ENCODE results near the gene PEX14.
"Not testable (repeated sequence)": the region's sequence is repeated elsewhere in the genome, so short reads cannot be mapped to it uniquely, and the experiment has no call there.

PEX14 gene, protein sequence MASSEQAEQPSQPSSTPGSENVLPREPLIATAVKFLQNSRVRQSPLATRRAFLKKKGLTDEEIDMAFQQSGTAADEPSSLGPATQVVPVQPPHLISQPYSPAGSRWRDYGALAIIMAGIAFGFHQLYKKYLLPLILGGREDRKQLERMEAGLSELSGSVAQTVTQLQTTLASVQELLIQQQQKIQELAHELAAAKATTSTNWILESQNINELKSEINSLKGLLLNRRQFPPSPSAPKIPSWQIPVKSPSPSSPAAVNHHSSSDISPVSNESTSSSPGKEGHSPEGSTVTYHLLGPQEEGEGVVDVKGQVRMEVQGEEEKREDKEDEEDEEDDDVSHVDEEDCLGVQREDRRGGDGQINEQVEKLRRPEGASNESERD

DNA sequence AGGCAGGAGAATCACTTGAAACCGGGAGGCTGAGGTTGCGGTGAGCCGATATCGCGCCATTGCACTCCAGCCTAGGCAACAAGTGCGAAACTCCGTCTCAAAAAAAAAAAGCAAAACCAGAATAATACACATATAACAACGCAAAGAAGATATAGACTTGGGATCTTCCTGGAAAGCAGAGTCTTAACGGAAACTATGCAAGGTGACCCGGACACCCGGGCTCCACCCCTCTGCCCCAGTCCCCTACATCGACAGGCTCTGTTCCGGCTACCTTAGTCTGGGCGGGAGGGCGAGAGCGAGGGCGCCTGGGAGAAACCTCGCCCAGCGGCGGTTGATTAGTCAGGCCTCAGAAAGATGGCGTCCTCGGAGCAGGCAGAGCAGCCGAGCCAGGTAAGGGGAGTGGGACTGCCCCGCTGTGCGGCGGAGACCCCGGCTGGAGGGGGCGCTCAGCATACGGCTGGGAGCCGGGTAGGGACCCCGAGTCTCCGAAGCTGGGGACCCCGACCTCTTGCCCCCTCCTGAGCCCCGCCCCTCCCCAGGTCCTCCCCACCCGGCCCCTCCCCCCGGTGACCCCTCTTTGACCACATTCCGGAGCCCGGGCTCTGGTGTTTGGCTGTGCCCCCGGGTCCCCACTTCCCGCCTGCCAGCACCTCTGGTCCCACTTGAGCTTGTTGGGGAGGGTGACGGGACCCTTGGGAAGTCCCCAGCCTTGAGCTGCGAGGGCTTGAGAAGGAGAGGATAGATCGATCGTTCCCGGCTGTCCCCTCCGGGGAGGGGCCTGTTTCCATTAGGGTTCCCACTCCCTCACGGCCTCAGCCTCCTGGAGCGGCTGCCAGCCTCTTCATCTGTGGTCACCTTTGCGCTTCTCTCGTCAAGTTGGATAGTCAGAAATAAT is at the start of gene PEX14:
Gene PEX14 (plus strand): TSS at position 338 of the 895 bp plus-strand sequence. CDS start 17 bp downstream, at position 355.
- DNase-seq: peak; percentile 81

DNA sequence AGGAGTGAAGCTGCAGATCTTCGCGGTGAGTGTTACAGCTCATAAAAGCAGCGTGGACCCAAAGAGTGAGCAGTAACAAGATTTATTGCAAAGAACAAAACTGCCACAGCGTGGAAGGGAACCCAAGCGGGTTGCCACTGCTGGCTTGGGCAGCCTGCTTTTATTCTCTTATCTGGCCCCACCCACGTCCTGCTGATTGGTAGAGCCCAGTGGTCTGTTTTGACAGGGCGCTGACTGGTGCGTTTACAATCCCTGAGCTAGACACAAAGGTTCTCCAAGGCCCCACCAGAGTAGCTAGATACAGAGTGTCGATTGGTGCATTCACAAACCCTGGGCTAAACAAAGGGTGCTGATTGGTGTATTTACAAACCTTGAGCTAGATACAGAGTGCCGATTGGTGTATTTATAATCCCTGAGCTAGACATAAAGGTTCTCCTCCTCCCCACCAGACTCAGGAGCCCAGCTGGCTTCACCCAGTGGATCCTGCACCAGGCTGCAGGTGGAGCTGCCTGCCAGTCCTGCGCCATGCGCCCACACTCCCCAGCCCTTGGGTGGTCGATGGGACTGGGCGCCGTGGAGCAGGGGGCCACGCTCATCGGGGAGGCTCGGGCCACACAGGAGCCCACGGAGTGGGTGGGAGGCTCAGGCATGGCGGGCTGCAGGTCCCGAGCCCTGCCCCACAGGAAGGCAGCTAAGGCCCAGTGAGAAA is 48.8 kb upstream of the PEX14 start:
- DNase-seq: not testable (repeated sequence)

DNA sequence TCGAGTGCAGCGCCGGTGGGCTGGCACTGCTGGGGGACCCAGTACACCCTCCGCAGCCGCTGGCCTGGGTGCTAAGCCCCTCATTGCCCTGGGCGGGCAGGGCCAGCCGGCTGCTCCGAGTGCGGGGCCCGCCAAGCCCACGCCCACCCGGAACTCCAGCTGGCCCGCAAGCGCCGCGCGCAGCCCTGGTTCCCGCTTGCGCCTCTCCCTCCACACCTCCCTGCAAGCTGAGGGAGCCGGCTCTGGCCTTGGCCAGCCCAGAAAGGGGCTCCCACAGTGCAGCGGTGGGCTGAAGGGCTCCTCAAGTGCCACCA is 48.3 kb upstream of the PEX14 start:
- DNase-seq: not testable (repeated sequence)

DNA sequence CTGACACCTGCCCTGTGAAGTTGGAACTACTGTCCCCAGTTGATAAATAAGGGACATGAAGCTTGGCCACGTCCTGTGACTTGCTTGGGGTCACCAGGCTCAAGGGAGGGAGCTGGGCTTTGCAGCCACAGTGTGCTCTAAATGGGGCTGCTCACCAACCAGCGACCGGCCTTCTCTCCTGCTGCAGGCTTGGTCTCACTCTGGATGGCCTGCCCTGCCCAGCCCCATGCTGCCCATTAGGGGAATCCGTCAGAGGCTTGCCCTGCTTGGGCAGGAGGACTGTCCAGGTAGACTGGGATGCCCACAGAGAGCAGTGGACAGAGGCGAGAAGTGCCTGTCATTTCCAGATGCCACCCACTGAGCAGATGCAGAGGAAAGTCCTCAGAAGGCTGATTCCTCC is 45.8 kb upstream of the PEX14 start:
- DNase-seq: no peak

DNA sequence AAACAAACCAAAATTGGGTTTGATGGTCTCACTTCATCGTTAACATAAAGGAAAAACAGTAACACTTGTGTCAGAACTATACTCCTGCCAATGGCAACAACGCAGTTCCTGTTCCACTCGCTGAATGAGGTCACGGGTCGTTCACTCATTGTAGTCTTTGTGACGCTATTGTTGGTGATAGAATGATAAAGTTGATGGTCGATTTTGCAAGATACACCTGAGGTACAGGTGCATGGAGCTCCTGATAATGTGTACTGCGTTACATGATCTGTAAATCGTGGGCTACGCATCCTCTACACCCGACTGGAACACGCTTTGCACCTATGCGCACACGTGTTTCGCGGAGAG is 44.9 kb upstream of the PEX14 start:
- no peak for DNase-seq

DNA sequence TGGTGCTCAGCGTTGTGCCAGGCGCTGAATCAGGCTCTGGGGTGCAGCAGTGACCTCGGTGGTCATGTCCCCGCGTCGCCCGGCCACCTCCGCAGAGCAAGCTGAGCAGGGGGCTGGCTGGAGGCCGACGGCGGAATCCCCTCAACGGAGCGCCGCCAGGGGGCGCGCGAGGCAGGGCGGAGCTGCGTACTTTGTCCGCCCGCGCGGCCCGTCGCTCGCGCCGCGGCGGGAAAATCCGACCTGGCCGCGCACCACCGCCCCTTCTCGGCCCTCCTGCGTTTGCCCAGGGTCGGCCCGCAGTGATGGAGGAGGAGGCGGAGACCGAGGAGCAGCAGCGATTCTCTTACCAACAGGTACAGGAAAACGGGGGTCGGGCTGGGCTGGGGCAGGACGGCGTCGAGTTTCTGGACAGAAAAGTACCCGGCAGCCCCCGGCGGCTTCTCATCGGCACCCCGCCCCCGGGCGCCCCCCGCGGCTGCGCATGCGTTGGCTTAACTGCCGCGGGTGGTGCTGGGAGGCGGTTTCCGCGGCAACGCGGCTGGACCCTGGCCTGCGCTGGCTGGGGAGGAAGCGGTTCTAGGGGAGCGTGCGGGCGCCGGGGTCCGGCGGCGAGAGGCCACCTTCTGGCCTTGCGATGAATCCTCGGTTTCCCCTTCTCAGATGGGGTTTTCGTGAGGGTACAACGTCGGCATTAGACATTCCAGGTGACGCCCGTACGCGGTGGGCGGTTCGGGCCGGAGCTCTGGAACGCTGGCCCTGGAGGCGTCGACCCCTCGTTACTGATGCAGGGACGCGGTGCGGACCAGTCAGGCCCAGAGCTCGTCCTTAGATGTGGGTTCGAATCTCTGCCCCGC is 44.3 kb upstream of the PEX14 start, which contains the start of gene CENPS:
Gene CENPS (plus strand): TSS at position 218 of the 854 bp plus-strand sequence. CDS start 85 bp downstream, at position 303.
- DNase-seq: peak; percentile 74

DNA sequence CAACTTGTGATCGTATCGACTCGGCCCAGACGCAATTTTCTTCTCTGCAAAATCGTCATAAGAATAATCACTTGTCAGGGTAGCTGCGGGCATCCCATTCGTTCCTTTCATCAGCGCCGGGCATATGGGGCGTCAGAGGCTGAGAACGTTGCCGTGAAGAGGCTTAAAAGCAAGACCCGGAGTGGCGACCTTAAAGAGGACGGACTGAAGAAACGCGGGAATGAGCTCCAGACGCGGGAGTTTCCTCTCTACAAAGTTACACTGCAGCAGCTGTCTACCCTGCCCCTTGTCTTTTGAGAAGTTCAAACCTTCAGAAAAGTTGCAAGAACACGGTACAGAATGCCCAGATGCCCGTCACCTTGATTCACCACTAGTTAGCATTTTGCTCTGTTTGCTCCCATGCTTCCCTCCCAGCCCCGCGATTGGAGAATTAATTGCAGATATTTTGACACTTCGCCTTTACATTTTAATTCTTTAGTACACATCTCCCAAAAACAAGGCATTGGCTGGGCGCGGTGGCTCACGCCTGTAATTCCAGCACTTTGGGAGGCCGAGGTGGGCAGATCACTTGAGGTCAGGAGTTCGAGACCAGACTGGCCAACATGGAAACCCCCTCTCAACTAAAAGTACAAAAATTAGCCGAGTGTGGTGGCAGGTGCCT is 43.5 kb upstream of the PEX14 start:
- DNase-seq: no peak

DNA sequence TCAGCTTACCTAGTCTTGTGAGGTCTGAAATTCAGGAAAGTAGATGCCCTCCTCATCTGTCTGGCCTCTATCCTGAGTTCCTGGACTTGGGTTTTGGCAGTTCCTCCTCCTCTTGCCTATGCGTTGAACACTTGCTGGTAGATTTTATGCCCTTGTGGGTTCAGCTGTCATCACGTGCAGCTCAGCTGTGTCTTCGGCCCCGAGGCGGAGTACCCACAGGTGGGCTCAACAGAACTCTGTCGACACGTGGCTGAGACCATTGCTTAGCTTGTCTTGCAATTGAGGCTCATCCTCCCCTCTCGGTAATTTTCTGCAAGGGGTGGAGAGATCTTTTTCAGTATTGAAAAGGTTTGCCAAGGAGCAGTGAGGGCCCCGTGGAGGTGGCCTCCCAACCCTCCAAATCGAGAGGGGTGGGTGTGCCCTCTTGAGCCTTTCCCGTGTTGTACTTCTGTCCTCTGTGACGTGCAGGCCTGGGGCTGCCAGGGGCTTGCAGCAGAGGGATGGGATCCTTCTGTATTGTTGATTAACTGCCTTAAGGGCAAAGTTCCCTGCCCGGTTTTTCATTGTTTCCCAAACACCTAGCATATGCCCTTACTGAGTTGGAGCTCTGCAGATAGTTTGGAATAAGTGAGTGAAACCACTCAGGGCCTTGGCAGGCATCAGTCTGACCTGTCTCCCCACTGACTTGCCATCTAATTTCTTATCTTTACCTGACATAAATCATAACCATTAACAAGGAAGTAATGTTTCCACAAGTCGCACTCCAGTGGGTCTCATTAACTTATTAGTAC is 41.6 kb upstream of the PEX14 start:
- DNase-seq: no peak

DNA sequence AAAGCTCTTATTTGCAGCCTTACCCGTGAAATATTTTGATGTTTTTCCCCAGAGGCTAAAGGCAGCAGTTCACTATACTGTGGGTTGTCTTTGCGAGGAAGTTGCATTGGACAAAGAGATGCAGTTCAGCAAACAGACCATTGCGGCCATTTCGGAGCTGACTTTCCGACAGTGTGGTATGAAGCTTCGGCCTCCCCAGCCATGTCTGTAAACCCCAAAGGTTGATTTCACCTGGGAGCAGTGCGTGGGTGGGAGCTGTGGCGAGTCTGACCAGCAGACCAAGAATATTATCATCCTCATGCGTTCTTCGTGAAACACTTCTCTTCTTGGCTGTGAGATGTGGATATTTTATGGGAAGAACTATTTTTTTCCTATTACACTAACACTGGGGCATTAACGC is 41.0 kb upstream of the PEX14 start:
- no peak for DNase-seq

DNA sequence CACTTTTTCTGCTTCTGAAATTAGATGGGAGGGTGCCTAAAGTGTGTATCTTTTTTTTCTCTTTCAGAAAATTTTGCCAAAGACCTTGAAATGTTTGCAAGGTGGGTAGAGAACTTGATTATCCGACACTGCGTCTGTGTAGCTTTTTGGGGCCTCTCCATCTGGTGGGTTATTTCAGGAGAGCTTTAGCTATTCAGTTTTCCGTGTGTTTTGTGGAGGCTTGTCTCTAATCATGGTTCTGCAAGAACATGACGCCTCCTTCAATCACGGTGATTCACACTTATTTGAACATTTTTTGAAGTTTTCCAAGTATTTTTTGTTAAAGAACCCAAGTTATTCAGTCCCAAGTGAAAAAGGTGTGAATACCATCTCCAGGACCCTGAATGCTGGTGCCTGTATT is 40.2 kb upstream of the PEX14 start:
- DNase-seq: no peak

DNA sequence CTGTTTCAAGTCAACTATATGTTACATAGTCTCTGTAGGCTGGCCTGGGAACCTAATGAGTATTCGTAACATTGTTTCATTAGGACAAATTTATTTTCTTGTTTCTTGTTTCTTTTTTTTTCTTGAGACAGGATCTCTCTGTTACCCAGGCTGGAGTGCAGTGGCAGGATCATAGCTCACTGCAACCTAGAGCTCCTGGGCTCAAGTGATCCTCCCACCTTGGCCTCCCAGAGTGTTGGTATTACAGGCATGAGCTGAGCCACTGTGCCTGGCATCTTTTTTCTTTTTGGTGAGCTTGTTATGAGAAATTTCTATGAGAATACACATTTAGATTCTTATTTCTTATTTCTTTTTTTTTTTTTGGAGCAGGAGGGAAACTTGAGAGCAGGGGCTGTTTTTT is 37.7 kb upstream of the PEX14 start:
- no peak for DNase-seq

DNA sequence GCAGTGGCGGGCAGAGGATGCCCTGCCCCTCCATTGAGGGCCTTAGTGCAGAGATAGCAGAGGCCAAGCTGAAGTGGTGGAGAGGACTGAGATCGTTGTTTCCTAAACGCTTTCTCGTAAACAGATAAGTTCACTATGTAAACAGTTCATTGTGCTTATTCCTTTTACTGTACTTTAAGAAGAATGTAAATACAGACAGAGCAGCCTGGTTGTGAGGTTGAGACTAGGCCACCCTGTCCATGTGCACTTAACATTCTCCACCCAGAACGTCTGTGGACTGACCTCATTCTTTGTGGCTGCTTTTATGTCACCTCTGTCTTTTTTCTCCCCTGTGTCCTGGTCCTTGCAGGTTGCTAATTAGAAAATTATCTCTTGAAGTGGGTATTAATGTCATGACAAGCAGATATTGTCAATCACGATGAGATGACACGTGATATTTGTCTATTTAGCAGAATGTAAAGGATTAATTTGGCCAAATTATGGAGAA is 36.0 kb upstream of the PEX14 start:
- DNase-seq: no peak

DNA sequence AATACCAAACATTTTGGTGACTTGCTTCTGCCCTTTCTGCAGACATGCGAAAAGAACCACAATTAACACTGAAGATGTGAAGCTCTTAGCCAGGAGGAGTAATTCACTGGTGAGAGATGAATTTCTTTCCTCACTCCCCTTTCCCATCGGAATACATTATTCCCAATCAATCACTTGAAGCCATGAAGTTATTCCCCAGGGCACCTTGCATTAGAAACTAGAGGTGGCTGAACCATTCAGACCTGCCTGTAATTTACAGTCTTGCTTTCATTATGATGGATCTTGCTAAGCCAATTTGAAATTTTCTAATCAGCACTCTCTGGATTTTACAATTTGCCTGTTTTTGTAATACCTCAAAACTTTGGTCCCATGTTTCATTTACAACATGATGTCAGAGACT is 34.4 kb upstream of the PEX14 start:
- DNase-seq: no peak

DNA sequence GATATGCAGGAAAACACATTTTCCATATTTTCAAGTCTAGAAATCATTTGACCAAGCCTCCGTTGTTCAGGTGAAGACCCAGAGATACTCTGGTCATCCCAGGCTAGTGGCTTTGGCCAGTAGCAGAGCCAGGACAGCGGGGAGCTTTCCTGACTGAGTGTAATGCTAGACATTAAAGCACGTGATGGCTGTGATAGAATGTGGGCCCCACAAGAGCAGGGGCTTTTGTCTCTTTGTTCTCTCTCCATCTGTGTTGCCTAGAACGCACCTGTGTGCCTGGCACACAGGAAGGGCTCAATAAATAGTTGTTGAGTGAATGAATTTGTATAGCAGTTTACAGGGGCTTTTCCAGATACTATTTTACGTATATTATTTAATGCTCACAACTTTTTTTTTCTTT is 34.0 kb upstream of the PEX14 start:
- DNase-seq: no peak

DNA sequence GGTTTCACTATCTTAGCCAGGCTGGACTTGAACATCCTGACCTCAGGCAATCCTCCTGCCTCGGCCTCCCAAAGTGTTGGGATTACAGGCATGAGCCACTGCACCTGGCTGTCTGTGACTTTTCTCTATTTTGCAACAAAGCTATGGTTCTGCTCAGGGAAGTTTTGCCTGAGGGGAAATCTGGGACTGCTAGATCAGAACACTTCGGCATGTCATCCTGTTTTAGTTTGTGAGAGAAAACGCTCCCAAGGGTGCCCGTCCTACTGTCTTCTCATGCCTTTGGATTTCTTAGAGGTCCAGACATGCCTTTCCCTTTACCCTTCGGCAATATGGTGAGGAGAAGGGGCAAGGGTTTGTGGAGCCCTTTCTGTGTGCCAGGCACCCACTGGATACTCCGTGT is 30.5 kb upstream of the PEX14 start:
- DNase-seq: no peak

DNA sequence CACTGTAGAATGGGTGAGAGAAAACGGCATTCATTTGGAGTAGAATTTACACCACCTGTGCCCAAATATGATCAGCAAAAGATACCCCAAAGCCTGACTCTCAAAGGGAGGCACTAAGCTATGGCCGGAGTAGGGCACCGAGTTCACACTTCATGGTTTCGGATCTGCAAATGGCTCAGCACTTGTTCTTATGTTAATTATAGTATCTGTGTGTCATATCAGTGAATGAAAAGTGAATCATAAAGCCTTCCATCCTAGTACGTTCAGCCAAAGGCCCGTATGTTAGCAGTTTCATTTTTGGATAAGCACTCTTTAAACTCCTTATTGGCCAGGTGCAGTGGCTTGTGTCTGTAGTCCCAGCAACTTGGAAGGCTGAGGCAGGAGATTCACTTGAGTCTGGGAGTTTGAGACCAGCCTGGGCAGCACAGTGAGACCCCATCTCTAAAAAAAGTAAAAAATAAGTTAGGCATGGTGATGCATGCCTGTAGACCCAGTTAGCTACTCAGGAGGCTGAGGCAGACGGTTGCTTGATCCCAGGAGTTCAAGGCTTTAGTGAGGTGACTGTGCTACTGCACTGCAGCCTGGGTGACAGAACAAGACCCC is 29.9 kb upstream of the PEX14 start:
- DNase-seq: no peak

DNA sequence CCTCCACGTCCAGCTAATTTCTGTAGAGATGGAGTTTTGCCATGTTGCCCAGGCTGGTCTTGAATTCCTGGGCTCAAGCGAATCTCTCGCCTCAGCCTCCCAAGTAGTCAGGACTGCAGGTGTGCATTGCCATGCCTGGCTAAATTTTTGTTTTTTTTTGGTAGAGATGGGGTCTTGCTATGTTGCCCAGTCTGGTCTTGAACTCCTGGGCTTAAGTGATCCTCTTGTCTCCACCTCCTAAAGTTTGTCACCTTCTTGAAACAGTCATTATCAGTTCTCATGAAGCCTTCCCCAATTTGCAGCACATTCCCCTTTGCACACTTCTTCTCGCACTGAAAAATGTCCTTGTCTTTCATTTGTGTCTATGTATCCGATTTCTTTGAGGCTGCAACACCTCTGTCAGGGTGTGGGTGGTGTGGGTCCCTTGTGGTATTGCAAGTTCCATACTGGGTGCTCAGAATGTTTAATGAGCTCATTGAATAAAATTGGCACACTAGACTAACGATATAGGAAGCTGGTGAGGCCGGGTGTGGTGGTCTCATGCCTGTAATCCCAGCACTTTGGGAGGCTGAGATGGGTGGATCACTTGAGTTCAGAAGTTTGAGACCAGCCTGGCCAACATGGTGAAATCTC is 27.8 kb upstream of the PEX14 start:
- no peak for DNase-seq

DNA sequence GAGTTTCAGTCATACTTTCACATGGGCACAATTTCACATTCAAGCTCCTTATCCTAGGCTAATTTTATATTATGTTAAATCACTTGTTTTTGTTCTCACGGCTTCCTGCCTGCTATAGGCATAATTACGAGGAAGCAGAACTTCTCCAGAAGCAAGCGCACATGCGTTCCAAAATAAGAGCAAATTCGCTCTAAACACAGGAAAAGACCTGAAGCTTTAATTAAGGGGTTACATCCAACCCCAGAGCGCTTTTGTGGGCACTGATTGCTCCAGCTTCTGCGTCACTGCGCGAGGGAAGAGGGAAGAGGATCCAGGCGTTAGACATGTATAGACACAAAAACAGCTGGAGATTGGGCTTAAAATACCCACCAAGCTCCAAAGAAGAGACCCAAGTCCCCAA is 25.0 kb upstream of the PEX14 start, which contains the start of gene CORT:
Gene CORT (plus strand): TSS at position 281 of the 400 bp plus-strand sequence. CDS start 193 bp downstream, outside the sequence.
- no peak for DNase-seq

DNA sequence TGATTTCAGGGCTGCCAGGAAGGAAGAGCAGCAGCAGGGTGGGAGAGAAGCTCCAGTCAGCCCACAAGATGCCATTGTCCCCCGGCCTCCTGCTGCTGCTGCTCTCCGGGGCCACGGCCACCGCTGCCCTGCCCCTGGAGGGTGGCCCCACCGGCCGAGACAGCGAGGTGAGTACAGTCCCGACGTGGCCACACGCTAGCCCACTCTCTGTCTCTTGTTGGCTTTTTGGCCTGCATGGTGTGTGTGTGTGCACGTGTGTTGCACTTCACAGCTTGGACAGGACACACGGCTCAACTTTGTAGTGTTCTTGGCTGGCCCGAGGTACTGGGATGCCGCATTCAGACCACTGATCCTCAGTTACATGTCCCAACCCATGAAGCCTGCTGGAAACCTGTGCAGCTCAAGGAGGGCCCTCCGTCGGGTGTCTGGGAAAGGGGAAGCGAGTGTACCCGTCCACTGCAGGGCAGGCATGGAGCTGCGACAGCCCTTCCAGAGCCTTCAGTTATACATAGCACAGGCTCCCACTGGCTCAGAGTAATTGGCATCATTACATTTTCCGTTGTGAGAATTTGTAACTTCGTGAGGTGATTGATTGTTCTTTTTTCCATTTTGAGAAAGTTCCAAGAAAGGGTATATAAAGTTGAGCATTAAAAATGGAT is 24.5 kb upstream of the PEX14 start:
- DNase-seq: no peak

Data from NCI-H2171 (cell line).